Measurements from ENCODE around the gene VEPH1.

The VEPH1 gene

DNA sequence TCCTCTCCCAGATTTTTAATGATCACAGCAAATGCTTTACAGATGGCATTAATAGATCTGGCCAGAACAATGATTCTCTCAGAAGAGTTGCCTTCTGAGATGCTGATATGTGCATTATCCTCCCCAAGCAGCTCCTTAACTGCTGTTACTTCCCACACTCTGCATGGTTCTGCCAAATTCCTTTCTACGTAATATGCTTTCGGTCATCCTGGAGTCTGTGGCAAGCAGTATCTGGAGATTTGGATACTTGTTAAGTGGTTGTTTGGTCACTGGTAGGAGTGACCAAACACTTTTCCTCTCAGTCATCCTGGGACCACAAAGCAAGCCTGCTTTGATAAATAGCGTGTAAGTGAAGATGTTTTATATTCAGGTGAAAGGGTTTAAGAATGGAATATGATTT is 272.1 kb downstream of the VEPH1 start:
- TF ChIP-seq, protein P1, sequence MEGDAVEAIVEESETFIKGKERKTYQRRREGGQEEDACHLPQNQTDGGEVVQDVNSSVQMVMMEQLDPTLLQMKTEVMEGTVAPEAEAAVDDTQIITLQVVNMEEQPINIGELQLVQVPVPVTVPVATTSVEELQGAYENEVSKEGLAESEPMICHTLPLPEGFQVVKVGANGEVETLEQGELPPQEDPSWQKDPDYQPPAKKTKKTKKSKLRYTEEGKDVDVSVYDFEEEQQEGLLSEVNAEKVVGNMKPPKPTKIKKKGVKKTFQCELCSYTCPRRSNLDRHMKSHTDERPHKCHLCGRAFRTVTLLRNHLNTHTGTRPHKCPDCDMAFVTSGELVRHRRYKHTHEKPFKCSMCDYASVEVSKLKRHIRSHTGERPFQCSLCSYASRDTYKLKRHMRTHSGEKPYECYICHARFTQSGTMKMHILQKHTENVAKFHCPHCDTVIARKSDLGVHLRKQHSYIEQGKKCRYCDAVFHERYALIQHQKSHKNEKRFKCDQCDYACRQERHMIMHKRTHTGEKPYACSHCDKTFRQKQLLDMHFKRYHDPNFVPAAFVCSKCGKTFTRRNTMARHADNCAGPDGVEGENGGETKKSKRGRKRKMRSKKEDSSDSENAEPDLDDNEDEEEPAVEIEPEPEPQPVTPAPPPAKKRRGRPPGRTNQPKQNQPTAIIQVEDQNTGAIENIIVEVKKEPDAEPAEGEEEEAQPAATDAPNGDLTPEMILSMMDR (IDR thresholded peaks at IDR 0.05): no peak
- DNase-seq: no peak
- no peaks in the 10 kb centered on the region for H3K4me1 Mint-ChIP-seq
- H3K27ac Mint-ChIP-seq: no peak overlapping the region
- H3K9me3 Mint-ChIP-seq: no peaks in the 10 kb centered on the region
- H3K4me3 Mint-ChIP-seq: no peak overlapping the region
- H3K27me3 Mint-ChIP-seq (ENCODE audit: low read depth, poor library complexity): peaks cover 10% of the 10 kb centered on the region
- H3K36me3 Mint-ChIP-seq (ENCODE audit: low read depth): no peaks in the 10 kb centered on the region

DNA sequence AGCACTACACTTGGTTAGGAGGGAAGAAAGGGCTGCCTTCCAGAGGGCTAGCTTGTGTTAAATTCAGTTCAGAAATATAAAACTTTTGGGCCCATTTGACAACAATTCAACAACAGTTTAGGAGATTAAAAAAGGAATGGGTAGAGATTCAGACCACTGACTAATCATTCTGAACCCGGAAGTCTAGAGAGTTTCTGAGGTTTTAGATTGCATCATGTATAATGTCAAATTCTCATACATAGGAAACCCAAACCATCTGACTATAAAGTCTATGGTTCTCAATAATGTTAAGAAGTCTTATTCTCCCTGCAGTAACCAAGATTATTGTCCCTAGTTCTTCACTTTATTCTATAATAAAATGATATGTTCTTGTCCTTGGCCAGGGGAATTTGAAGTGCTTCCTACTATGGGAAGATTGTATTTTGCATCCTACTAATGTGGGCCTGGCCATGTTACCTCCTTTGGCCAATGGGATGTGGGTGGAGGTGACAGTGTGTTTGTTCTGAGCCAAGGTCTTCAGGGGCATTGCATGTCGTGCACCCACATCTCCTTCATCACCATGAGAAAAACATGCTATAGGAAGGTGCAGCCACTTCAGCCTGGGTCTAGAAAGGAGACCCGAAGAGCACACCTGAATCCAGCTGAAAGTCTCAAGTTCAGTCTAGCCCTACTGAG is 276.9 kb downstream of the VEPH1 start:
- no peaks in the 10 kb centered on the region for H3K36me3 Mint-ChIP-seq (ENCODE audit: low read depth)
- no peak overlapping the region for H3K4me3 Mint-ChIP-seq
- no peak for DNase-seq
- H3K9me3 Mint-ChIP-seq: no peaks in the 10 kb centered on the region
- peaks cover 8% of the 10 kb centered on the region for H3K27me3 Mint-ChIP-seq (ENCODE audit: low read depth, poor library complexity)
- no peaks in the 10 kb centered on the region for H3K4me1 Mint-ChIP-seq
- TF ChIP-seq, protein P1 (IDR thresholded peaks at IDR 0.05): no peak
- no peak overlapping the region for H3K27ac Mint-ChIP-seq

DNA sequence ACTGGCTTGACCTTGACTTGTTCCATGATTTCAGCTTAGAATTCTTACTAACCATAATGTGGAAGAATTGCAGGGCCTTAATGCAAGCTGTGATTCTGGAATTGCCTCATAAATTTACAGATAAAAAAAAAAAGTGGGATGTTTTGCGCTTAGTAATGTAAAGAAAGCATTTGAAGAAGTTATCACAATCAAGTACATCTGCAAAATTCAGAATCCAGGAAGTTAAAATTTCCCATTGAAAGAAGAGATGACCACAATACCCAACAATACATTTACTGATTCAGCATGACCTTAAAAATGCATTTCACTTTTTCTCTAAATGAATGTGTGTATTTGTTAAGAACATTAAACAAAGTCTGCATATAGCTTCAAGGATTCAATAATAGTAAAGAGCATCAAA is 278.2 kb downstream of the VEPH1 start:
- no peak overlapping the region for H3K4me3 Mint-ChIP-seq
- TF ChIP-seq, protein P1 (IDR thresholded peaks at IDR 0.05): no peak
- H3K27ac Mint-ChIP-seq: no peak overlapping the region
- H3K36me3 Mint-ChIP-seq (ENCODE audit: low read depth): no peaks in the 10 kb centered on the region
- H3K4me1 Mint-ChIP-seq: no peaks in the 10 kb centered on the region
- DNase-seq: no peak
- no peaks in the 10 kb centered on the region for H3K9me3 Mint-ChIP-seq
- H3K27me3 Mint-ChIP-seq (ENCODE audit: low read depth, poor library complexity): peaks cover 9% of the 10 kb centered on the region

DNA sequence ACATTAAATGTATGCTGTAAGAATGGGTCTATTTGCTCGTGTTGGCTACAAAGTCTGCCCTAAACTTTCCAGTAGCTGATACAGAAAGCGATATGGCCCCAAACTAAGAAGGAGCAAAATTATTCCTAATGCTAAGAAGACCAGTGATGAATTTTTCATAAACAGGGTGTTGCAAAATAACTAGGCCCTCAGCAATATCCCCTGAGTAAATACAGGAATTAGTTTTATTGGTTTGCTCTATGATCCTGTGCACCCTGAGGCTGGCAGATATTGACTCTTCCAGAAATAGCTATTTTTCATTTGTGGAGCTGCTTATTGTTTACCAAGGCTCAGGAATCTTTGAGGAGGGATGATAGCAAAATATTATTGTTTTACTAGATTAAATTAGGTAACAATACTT is 282.3 kb downstream of the VEPH1 start:
- Mint-ChIP-seq H3K4me1 (no peaks in the 10 kb centered on the region), H3K4me3 (no peak overlapping the region), H3K36me3 (ENCODE audit: low read depth) (no peaks in the 10 kb centered on the region), H3K27ac (no peak overlapping the region), H3K9me3 (no peaks in the 10 kb centered on the region), H3K27me3 (ENCODE audit: low read depth, poor library complexity) (peaks cover 9% of the 10 kb centered on the region)
- no peak for DNase-seq
- TF ChIP-seq, protein P1 (IDR thresholded peaks at IDR 0.05): no peak

DNA sequence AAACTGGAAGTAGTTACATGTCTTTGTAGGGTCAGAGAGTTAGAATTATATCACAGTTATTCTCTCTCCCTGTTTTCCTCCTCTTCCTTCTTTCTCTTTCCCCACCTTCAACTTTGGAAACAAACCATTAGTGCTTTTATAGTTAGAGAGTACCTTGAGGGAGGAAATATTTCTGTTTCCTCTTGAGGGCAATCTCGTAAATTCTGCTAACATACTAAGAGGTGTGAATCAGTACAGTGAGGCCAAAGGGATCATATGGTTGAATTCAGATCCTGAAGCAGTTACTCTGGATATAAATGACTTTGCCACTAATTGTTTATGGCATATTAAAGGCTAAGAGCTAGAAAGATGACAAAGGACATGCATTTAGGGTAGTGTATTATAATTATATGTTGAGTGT is 283.0 kb downstream of the VEPH1 start:
- no peak overlapping the region for H3K4me3 Mint-ChIP-seq
- H3K36me3 Mint-ChIP-seq (ENCODE audit: low read depth): no peaks in the 10 kb centered on the region
- H3K9me3 Mint-ChIP-seq: no peaks in the 10 kb centered on the region
- H3K4me1 Mint-ChIP-seq: no peaks in the 10 kb centered on the region
- H3K27ac Mint-ChIP-seq: peak overlapping the region; percentile 10
- DNase-seq: no peak
- H3K27me3 Mint-ChIP-seq (ENCODE audit: low read depth, poor library complexity): peaks cover 11% of the 10 kb centered on the region
- TF ChIP-seq, protein P1 (IDR thresholded peaks at IDR 0.05): no peak

DNA sequence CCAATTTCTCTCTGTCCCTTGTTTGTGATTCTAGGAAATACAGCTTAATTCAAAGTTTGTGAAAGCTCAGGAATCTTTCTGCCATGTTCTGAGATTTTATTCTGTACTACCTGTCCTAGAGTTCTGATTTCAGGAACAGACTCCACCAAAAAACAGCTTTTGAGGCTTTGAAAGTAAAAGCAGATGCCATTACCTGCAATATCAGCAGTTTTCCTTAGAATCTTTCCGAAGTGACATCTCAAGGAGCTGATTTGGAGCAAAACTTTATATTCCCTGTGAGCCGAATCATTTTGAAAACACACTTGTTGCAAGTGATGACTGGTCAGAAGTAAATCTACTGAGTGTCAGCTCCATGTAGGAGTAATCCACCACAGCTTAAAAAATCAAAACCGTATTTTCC is 284.0 kb downstream of the VEPH1 start:
- Mint-ChIP-seq H3K9me3 (no peaks in the 10 kb centered on the region), H3K27ac (no peak overlapping the region)
- no peak for DNase-seq

More for the DNA sequence above, 284.0 kb downstream of the VEPH1 start:
- H3K27me3 Mint-ChIP-seq (ENCODE audit: low read depth, poor library complexity): peaks cover 11% of the 10 kb centered on the region
- TF ChIP-seq, protein P1 (IDR thresholded peaks at IDR 0.05): no peak
- H3K4me3 Mint-ChIP-seq: no peak overlapping the region
- no peaks in the 10 kb centered on the region for H3K4me1 Mint-ChIP-seq
- no peaks in the 10 kb centered on the region for H3K36me3 Mint-ChIP-seq (ENCODE audit: low read depth)
